Tibial artery (tissue), 4 donors: ENCODE results near the gene SMARCAD1.
A peak's percentile ranks its signal among the peaks of the same experiment; 100 is the strongest.
"Not testable (repeated sequence)": the region's sequence is repeated elsewhere in the genome, so short reads cannot be mapped to it uniquely, and the experiment has no call there.

Experiments used
- DNase-seq, 2 donors: peaks; one replicate each; pipeline ENCODE4 v3.0.0-alpha.2; 2019
- H3K27ac ChIP-seq, 2 donors: fragments of 200-600 bp; sonication (generic) in 1 of 2; 1 replicate in 1 of 2; 2 replicates in 1 of 2; pipeline ENCODE4 v1.5.1; 2018 to 2019; ENCODE audit warnings: mild to moderate bottlenecking in 1 of 2
- H3K27me3 ChIP-seq, 2 donors: fragments of 200-600 bp; sonication (generic) in 1 of 2; one replicate each; pipeline versions ENCODE4 v1.5.1 to v1.6.0; 2016 to 2019
- H3K36me3 ChIP-seq, 3 donors: fragments of 200-600 bp; sonication (generic) in 2 of 3; one replicate each; pipeline ENCODE4 v1.5.1; 2016 to 2019; ENCODE audit warnings: mild to moderate bottlenecking in 2 of 3
- H3K4me1 ChIP-seq, 4 donors: fragments of 200-600 bp; sonication (generic) in 2 of 4; 1 replicate in 3 of 4; 2 replicates in 1 of 4; pipeline ENCODE4 v1.5.1; 2016 to 2019
- H3K4me3 ChIP-seq, 2 donors: fragments of 200-600 bp; sonication (generic) in 1 of 2; 1 replicate in 1 of 2; 2 replicates in 1 of 2; pipeline ENCODE4 v1.5.1; 2018 to 2019; ENCODE audit warnings: mild to moderate bottlenecking in 2 of 2
- H3K9me3 ChIP-seq, 3 donors: fragments of 200-600 bp; sonication (generic) in 1 of 3; one replicate each; pipeline ENCODE4 v1.5.1; 2016 to 2019
- intact Hi-C: fragments of 100-400 bp; cut with DNase I; formaldehyde crosslinking; loops from one replicate; pipeline ENCODE4 v1.15.0; 2023; ENCODE audit warnings: low total_unique reads
- TF ChIP-seq, protein P1 (sequence below), 2 experiments: fragments of 200-600 bp in 1 of 2; fragments of 450-650 bp in 1 of 2; IDR thresholded peaks; one replicate each; pipeline ENCODE4 v1.5.1; 2017 to 2019; ENCODE audit warnings: antibody characterized with exemption in 2 of 2, mild to moderate bottlenecking in 1 of 2, moderate library complexity in 1 of 2

SMARCAD1 gene

DNA sequence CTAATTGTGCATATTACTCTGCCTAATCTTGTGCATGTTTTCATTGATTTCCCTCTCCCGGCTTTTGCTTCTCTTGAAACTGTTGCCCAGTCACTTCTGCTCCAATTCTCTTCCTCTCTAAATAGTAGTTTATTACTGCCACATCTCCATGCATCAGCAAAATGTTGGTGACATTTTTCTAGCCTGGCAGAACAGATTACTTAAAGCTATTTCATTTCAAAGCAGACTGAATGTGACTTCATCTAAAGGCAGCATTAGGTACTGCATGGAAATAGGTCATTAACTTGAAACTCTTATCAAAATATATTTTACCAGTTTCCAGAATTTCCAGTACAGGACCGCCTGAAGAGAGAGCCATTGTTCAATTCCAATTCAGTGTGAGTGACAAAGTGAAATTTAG, 82.6 kb downstream of the SMARCAD1 start:
- no peak for DNase-seq
- H3K27me3 ChIP-seq: no peaks in the 10 kb centered on the region
- H3K27ac ChIP-seq: no peak overlapping the region
- intact Hi-C loops: no loop called here
- TF ChIP-seq, protein P1, sequence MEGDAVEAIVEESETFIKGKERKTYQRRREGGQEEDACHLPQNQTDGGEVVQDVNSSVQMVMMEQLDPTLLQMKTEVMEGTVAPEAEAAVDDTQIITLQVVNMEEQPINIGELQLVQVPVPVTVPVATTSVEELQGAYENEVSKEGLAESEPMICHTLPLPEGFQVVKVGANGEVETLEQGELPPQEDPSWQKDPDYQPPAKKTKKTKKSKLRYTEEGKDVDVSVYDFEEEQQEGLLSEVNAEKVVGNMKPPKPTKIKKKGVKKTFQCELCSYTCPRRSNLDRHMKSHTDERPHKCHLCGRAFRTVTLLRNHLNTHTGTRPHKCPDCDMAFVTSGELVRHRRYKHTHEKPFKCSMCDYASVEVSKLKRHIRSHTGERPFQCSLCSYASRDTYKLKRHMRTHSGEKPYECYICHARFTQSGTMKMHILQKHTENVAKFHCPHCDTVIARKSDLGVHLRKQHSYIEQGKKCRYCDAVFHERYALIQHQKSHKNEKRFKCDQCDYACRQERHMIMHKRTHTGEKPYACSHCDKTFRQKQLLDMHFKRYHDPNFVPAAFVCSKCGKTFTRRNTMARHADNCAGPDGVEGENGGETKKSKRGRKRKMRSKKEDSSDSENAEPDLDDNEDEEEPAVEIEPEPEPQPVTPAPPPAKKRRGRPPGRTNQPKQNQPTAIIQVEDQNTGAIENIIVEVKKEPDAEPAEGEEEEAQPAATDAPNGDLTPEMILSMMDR (IDR thresholded peaks at IDR 0.05): no peak
- no peaks in the 10 kb centered on the region for H3K9me3 ChIP-seq
- no peak overlapping the region for H3K4me3 ChIP-seq
- peaks cover 19 to 44% (median 36%) of the 10 kb centered on the region in 3 donors for H3K36me3 ChIP-seq
- no peaks in the 10 kb centered on the region for H3K4me1 ChIP-seq

DNA sequence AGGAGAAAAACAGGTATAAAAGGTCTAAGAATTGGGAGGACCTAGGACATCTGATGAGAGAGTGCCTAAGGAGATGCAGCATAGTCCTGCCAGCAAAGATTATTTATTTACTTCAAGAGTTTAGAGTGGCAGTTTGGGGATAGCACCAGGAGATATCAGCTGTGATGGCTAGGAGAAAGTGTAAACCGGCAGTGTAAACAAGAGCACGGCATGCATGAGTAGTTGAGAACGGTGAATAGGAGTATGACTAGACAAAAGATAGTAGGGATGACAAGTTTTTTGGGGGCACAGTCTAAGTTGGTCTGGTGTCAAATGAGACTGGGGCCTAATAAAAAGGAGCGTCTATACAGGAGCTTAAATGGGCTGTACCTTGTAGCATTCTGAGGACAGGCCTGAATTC, 86.3 kb downstream of the SMARCAD1 start:
- H3K4me1 ChIP-seq, intact Hi-C loops, H3K27ac ChIP-seq, H3K27me3 ChIP-seq, H3K4me3 ChIP-seq, DNase-seq, H3K9me3 ChIP-seq: not testable (repeated sequence)
- peaks cover 9 to 30% (median 20%) of the 10 kb centered on the region in 3 donors for H3K36me3 ChIP-seq

DNA sequence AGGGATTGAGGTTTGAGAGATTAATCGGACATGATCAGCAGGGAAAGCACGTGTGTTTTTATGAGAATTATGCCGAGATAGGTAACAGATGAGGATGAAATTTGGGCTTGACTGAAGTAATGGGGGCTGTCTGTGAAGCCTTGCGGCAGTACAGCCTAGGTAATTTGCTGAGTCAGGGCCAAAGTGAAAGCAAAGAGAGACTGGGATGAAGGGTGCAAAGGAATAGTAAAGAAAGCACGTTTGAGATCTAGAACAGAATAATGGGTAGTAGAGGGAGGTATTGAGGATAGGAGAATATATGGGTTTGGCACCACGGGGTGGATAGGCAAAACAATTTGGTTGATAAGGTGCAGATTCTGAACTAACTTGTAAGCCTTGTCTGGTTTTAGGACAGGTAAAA, 87.8 kb downstream of the SMARCAD1 start:
- peaks cover 4 to 15% (median 7%) of the 10 kb centered on the region in 3 donors for H3K36me3 ChIP-seq
- H3K4me3 ChIP-seq, H3K27ac ChIP-seq, DNase-seq, intact Hi-C loops, H3K4me1 ChIP-seq, H3K9me3 ChIP-seq, H3K27me3 ChIP-seq: not testable (repeated sequence)

DNA sequence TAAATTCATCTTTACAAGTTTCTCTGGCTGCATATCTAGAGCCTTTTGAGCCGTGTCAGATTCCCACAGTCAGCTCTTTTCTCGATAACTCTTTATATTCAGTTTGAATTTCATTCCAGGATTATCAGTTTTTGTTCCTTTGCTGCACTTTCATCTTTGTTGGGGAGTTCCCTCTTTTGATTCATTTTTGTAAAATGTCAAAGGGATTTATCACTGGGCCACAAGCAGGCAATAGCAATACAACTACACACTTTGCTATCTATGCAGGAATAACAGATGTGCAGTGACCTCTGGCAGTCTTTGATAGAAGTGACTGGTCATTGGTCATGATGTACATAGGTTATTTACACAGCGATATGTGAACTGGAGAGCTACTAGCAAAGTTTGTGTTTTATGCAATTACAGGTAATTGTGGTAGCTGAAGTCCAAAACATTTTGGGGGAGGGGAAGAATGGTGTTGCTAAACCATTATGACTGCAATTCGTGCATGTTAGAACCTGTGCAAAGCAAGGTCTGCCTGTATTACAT, 91.1 kb downstream of the SMARCAD1 start:
- H3K9me3 ChIP-seq: no peaks in the 10 kb centered on the region
- H3K4me1 ChIP-seq: no peaks in the 10 kb centered on the region
- no peak overlapping the region for H3K4me3 ChIP-seq
- H3K36me3 ChIP-seq: no peaks in the 10 kb centered on the region
- no peaks in the 10 kb centered on the region for H3K27me3 ChIP-seq
- TF ChIP-seq, protein P1 (IDR thresholded peaks at IDR 0.05): no peak
- intact Hi-C loops: no loop called here
- no peak for DNase-seq
- H3K27ac ChIP-seq: no peak overlapping the region

DNA sequence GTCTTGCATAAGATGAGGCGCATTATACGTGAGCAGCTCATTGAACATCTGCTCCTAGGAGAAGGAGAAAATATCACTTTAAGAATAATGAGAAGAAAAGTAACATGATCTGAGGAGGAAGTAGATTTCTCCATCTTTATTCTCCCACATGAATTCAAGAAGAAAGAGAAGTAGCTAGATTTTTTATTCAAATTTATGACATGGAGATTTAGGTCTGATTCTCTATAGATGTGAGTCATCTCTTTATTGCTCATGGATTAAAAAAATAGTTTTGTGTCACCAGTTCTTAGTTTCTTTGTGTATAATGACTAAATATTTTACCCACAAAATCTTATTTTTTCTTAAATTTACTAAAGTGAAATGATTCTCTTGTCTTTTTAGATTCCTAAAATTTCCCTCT, 94.5 kb downstream of the SMARCAD1 start:
- DNase-seq: no peak
- Histone ChIP-seq H3K4me1 (peaks cover 0 to 2% (median 0%) of the 10 kb centered on the region in 4 donors), H3K9me3 (no peaks in the 10 kb centered on the region), H3K27ac (no peak overlapping the region), H3K36me3 (no peaks in the 10 kb centered on the region), H3K27me3 (no peaks in the 10 kb centered on the region), H3K4me3 (no peak overlapping the region)
- TF ChIP-seq, protein P1 (IDR thresholded peaks at IDR 0.05): no peak
- intact Hi-C loops: no loop called here

DNA sequence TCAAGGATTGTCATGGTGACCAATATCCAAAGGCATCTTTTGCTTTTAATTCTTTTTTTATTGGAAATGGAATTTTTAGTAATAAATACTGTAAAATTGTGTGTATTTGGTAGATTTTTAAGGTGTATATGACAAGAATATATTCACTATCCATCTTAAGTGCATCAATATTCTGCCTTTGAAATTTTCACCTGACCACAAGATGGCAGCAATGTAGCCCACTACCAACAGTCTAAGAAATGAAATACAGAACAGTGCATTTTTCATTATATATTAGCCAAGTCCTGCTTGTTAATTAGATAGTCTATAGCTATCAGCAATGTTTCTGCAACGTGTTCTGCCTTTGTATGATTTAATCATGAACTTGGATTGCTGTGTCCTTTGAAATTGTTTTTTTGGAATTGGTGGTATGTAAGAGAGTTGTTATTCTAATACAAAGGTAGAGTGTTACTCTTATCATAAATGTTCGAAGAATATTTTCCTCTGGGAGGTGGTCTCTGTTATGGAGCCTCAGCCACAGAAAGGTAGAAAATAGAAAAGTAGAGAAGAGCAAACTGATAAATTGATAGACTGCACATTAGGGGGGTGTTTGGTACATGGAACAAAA, 96.8 kb downstream of the SMARCAD1 start:
- H3K27me3 ChIP-seq: no peaks in the 10 kb centered on the region
- no peak overlapping the region for H3K4me3 ChIP-seq
- TF ChIP-seq, protein P1 (IDR thresholded peaks at IDR 0.05): peak; percentile 50 to 54
- no peaks in the 10 kb centered on the region for H3K36me3 ChIP-seq
- DNase-seq: no peak
- intact Hi-C loops: no loop called here
- peaks cover 0 to 5% (median 0%) of the 10 kb centered on the region in 4 donors for H3K4me1 ChIP-seq
- H3K9me3 ChIP-seq: no peaks in the 10 kb centered on the region
- no peak overlapping the region for H3K27ac ChIP-seq
